ENCODE measurements around the gene HS6ST3.

- no peak for TF ChIP-seq CTCF (IDR thresholded peaks at IDR 0.05; ENCODE audit: low read length)
- no peak for TF ChIP-seq EZH2 (IDR thresholded peaks at IDR 0.05; ENCODE audit: borderline replicate concordance, low read length)
These were observed 653.6 kb downstream of the HS6ST3 start for GRCh38 chr13:96743296-96744089.

Data from OCI-LY1 (cell line).